Hematopoietic multipotent progenitor cell treated with erythropoietin and hydrocortisone succinate and interleukin-3 and kit ligand, for 17 days (in vitro differentiated cells): Measurements from ENCODE around the gene ITGB7.

Source experiments
- DNase-seq: peaks from one replicate; pipeline ENCODE4 v3.0.0-alpha.2; 2015; ENCODE audit warnings: low spot score

The ITGB7 gene

GRCh38 chr12:53196486-53196885 is 10.6 kb downstream of the ITGB7 start:
- no peak for DNase-seq

- DNase-seq = no peak
These were observed 11.3 kb downstream of the ITGB7 start for GRCh38 chr12:53195516-53196420.

- no peak for DNase-seq
These were observed 12.1 kb downstream of the ITGB7 start for GRCh38 chr12:53194973-53195372.

GRCh38 chr12:53193985-53194716 is 12.9 kb downstream of the ITGB7 start:
- DNase-seq = no peak

- no peak for DNase-seq
These were observed 14.0 kb downstream of the ITGB7 start for GRCh38 chr12:53193040-53193439.

- no peak for DNase-seq
These were observed 14.5 kb downstream of the ITGB7 start for GRCh38 chr12:53192531-53193021.

- no peak for DNase-seq
These were observed 15.0 kb downstream of the ITGB7 start for GRCh38 chr12:53191885-53192530.

GRCh38 chr12:53191096-53191884 is 15.8 kb downstream of the ITGB7 start:
- DNase-seq = no peak

- no peak for DNase-seq
These were observed 16.8 kb downstream of the ITGB7 start for GRCh38 chr12:53190108-53190729.

- no peak for DNase-seq
These were observed 19.7 kb downstream of the ITGB7 start for GRCh38 chr12:53187145-53187899.

- DNase-seq = no peak
These were observed 20.3 kb downstream of the ITGB7 start for GRCh38 chr12:53186745-53187144.

GRCh38 chr12:53185582-53186153 is 21.4 kb downstream of the ITGB7 start:
- no peak for DNase-seq

GRCh38 chr12:53184828-53185227 is 22.2 kb downstream of the ITGB7 start:
- no peak for DNase-seq

GRCh38 chr12:53182903-53183302 is 24.1 kb downstream of the ITGB7 start:
- DNase-seq = no peak

GRCh38 chr12:53181935-53182334 is 25.1 kb downstream of the ITGB7 start:
- DNase-seq = no peak

- DNase-seq = no peak
These were observed 26.0 kb downstream of the ITGB7 start for GRCh38 chr12:53180931-53181645.

- DNase-seq = peak; percentile 78
These were observed 26.7 kb downstream of the ITGB7 start, which contains the start of the genes CSAD and ZNF740 for GRCh38 chr12:53180220-53180930. CSAD (minus strand) TSS chr12:53180925; CDS start chr12:53173470, 7,455 bp downstream. ZNF740 (plus strand) TSS chr12:53180722; CDS start chr12:53181984, 1,262 bp downstream.

GRCh38 chr12:53179687-53180219 is 27.3 kb downstream of the ITGB7 start:
- DNase-seq = no peak
